SH-SY5Y (cell line): ENCODE data around the gene LMO1.

Experiments used
- GATA2 ChIP-seq: IDR thresholded peaks from 2 replicates; pipeline ENCODE4 v1.6.1; 2011; ENCODE audit warnings: mild to moderate bottlenecking, low read depth, low read length
- GATA3 ChIP-seq: IDR thresholded peaks from 2 replicates; pipeline ENCODE4 v1.6.1; 2011; ENCODE audit warnings: low read depth, mild to moderate bottlenecking, low read length, moderate library complexity

DNA sequence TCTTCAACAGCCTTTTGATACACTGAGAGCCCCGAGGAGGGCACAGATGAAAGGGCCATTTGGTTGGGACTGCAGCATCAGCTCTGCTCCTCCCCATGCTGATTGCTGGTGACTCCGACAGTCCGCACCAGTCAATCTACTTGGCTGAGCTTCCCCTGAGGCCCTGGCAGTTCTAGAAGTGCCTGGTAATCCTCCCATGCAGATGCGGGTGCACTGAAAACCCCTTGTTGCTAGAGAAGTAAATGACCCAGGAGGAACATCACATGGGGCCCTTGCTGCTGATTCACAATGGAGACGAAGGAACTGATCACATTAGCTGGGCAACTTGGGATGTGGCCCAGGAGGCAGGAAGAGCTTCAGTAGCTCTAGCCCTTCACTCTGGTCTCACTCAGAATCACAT is 59.7 kb downstream of the LMO1 start:
- TF ChIP-seq GATA2, result no peak
- TF ChIP-seq GATA3, result no peak
